Endothelial cell of umbilical vein (primary cell): ENCODE measurements around the gene OXNAD1. TPM values are rescaled to one million over a fixed set of nuclear protein-coding genes. Genes with fewer than 3 reads are reported as not detected.

Source experiments
- BruUV-seq: library from RNA; stranded (reverse); fragments of 400-500 nt; replicated peaks from 2 replicates; lab custom pipeline; 2021; lab: Mats Ljungman, UMichigan
- CTCF ChIA-PET: fragments of 300-600, 350-600 bp; sonication (Branson Sonifier 250); formaldehyde crosslinking; loops from one replicate; lab custom pipeline; 2021; ENCODE audit warnings: antibody characterized with exemption, inconsistent platforms; lab: Charles Lee
- POLR2A ChIA-PET: fragments of 300-600, 350-600 bp; sonication (Branson Sonifier 250); formaldehyde crosslinking; loops from one replicate; lab custom pipeline; 2021; ENCODE audit warnings: antibody characterized with exemption, inconsistent platforms; lab: Charles Lee
- DNase-seq: peaks from one replicate; pipeline ENCODE4 v3.0.0-alpha.2; 2011; ENCODE audit warnings: low read depth, low spot score
- FAIRE-seq: peaks from 2 replicates; lab custom pipeline; 2011; peaks lifted over from hg19 to GRCh38; lab: Jason Lieb, UNC
- H2AFZ ChIP-seq: 2 replicates; pipeline ENCODE4 v1.6.0; 2012; ENCODE audit warnings: low read depth, low read length, control low read depth, inconsistent platforms
- H3K27ac ChIP-seq: 2 replicates; pipeline ENCODE4 v1.5.1; 2011; ENCODE audit warnings: low read depth, mild to moderate bottlenecking, control low read depth, low read length, moderate library complexity; ENCODE audit not compliant: insufficient read depth
- H3K27me3 ChIP-seq, 2 experiments: 2 replicates each; pipeline versions ENCODE4 v1.6.0 to v1.6.1; 2011; ENCODE audit warnings: low read length in 2 of 2, mixed read lengths in 1 of 2; ENCODE audit not compliant: control insufficient read depth in 2 of 2, insufficient read depth in 2 of 2
- H3K36me3 ChIP-seq, 2 experiments: 2 replicates in 1 of 2; 3 replicates in 1 of 2; pipeline ENCODE4 v1.5.1; 2011; ENCODE audit warnings: low read length in 2 of 2, mild to moderate bottlenecking in 1 of 2, moderate library complexity in 1 of 2; ENCODE audit not compliant: control insufficient read depth in 2 of 2, insufficient read depth in 2 of 2; ENCODE audit errors: extremely low read depth in 1 of 2
- H3K4me1 ChIP-seq: 3 replicates; pipeline ENCODE4 v1.5.1; 2011; ENCODE audit warnings: mild to moderate bottlenecking, low read length; ENCODE audit not compliant: control insufficient read depth, insufficient read depth; ENCODE audit errors: extremely low read depth
- H3K4me2 ChIP-seq: 2 replicates; pipeline ENCODE4 v1.6.1; 2011; ENCODE audit warnings: low read length, control low read depth, mixed read lengths; ENCODE audit not compliant: insufficient read depth
- H3K4me3 ChIP-seq, 3 experiments: fragments of 200-600 bp in 1 of 3; sonication (generic), shearing (Covaris generic) in 1 of 3; replicated peaks in 1 of 3; 2 replicates each; pipeline ENCODE4 v1.5.1; 2011 to 2016; ENCODE audit warnings: control low read depth in 3 of 3, low read length in 3 of 3, mild to moderate bottlenecking in 2 of 3, inconsistent platforms in 1 of 3, low read depth in 1 of 3, moderate library complexity in 1 of 3; ENCODE audit not compliant: insufficient read depth in 1 of 3
- H3K79me2 ChIP-seq: 2 replicates; pipeline ENCODE4 v1.6.0; 2012; ENCODE audit warnings: low read length, inconsistent platforms; ENCODE audit not compliant: control insufficient read depth, insufficient read depth
- H3K9ac ChIP-seq: replicated peaks from 2 replicates; pipeline ENCODE3; 2011; ENCODE audit warnings: low read length, control low read depth; ENCODE audit not compliant: insufficient read depth; ENCODE audit errors: extremely low read depth
- H3K9me1 ChIP-seq: replicated peaks from 3 replicates; pipeline ENCODE4 v1.6.0; 2011; ENCODE audit warnings: mild to moderate bottlenecking, low read length; ENCODE audit not compliant: control insufficient read depth, insufficient read depth; ENCODE audit errors: extremely low read depth
- H3K9me3 ChIP-seq: replicated peaks from 2 replicates; pipeline ENCODE4 v1.5.1; 2012; ENCODE audit warnings: low read length, inconsistent platforms; ENCODE audit not compliant: control insufficient read depth, insufficient read depth
- H4K20me1 ChIP-seq: replicated peaks from 2 replicates; pipeline ENCODE3; 2011; ENCODE audit warnings: mild to moderate bottlenecking, low read length; ENCODE audit not compliant: control insufficient read depth, insufficient read depth; ENCODE audit errors: extremely low read depth
- CTCF ChIP-seq, 2 donors: IDR thresholded peaks; 1 replicate in 1 of 2; 2 replicates in 1 of 2; pipeline ENCODE4 v1.5.1; 2011; ENCODE audit warnings: low read length in 2 of 2, mild to moderate bottlenecking in 2 of 2, moderate library complexity in 2 of 2, control low read depth in 1 of 2, inconsistent platforms in 1 of 2, low read depth in 1 of 2; ENCODE audit not compliant: insufficient read depth in 1 of 2; ENCODE audit errors: extremely low read depth in 1 of 2
- EZH2 ChIP-seq: IDR thresholded peaks from 2 replicates; pipeline ENCODE4 v1.6.1; 2012; ENCODE audit warnings: borderline replicate concordance, low read depth, mild to moderate bottlenecking, moderate library complexity, low read length, inconsistent platforms; ENCODE audit not compliant: severe bottlenecking
- FOS ChIP-seq: IDR thresholded peaks from 2 replicates; pipeline ENCODE4 v1.6.1; 2011; ENCODE audit warnings: mild to moderate bottlenecking, low read length, moderate library complexity, borderline replicate concordance; ENCODE audit not compliant: insufficient read depth
- GATA2 ChIP-seq: IDR thresholded peaks from 2 replicates; pipeline ENCODE4 v1.7.0; 2011; ENCODE audit warnings: low read depth, mild to moderate bottlenecking, moderate library complexity, mixed read lengths, low read length; ENCODE audit not compliant: insufficient read length, insufficient read depth
- JUN ChIP-seq: IDR thresholded peaks from 2 replicates; pipeline ENCODE4 v1.6.1; 2011; ENCODE audit warnings: borderline replicate concordance, low read depth; ENCODE audit not compliant: insufficient read length, insufficient read depth
- MYC ChIP-seq: IDR thresholded peaks from one replicate; pipeline ENCODE4 v1.6.1; 2011; ENCODE audit warnings: mild to moderate bottlenecking, low read depth, low read length
- POLR2A ChIP-seq: IDR thresholded peaks from 2 replicates; pipeline ENCODE4 v1.6.1; 2012; ENCODE audit warnings: low read depth, mild to moderate bottlenecking, control low read depth, low read length
- POLR2AphosphoS5 ChIP-seq: IDR thresholded peaks from 2 replicates; pipeline ENCODE4 v1.6.1; 2012; ENCODE audit warnings: low read depth, mild to moderate bottlenecking, control low read depth, low read length, moderate library complexity; ENCODE audit not compliant: insufficient read depth
- dilution Hi-C: fragments of 300-500 bp; cut with MboI; formaldehyde crosslinking; loops from one replicate; pipeline ENCODE4 v1.15.0; 2019; ENCODE audit warnings: low sequenced_read_pairs; ENCODE audit not compliant: extremely low pct_ligation_motif_present
- intact Hi-C: fragments of 100-400 bp; cut with micrococcal nuclease; formaldehyde crosslinking; loops from one replicate; pipeline ENCODE4 v1.10.0; 2022
- polyA plus RNA-seq, 4 experiments: library from polyadenylated mRNA; depleted of rRNA in 3 of 4; stranded (reverse) in 3 of 4; unstranded in 1 of 4; fragments of >200 nt; gene quantifications; 2 replicates each; pipeline versions ENCODE4 v1.2.1 to v1.2.3, GENCODE V29; 2011 to 2012; ENCODE audit warnings: missing spikeins in 1 of 4
- total RNA-seq: library from RNA; stranded (reverse); gene quantifications from 2 replicates; pipeline ENCODE4 v1.2.3, GENCODE V29; 2021
- TF ChIP-seq, protein P1 (sequence below): IDR thresholded peaks from 2 replicates; pipeline ENCODE4 v1.6.1; 2011; ENCODE audit not compliant: insufficient read depth, insufficient read length

Gene OXNAD1
- total and polyA plus RNA-seq, 2 donors (not counting 3 experiments of a cell fraction or from before 2014, with no cell fraction given), result 5.5 to 9.7 TPM

DNA sequence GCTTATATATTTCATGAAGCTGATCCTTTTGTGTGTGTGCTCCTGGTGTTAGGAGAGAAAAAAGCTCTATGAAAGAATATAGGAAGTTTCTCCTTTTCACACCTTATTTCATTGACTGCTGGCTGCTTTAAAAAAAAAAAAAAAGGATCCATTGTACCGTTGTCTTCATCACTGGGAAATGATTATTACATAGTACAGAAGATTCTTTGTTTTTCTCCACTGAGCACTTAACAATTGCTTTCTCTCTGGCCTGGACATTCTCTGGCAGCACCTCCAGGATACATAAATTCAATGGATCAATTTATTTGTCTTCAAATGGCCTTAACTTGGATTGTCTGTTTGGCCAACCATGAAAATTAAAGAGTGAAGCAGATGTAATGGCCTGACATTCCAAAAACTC lies 37.4 kb upstream of the OXNAD1 start:
- ChIA-PET CTCF (interaction anchor here (1.2 kb wide), 1 partner anchor 49 kb away, joined by 5 read pairs; no protein-coding TSS in a partner anchor), POLR2A (no interaction called here)
- DNase-seq (no peak), FAIRE-seq (no peak)
- no peak overlapping the region for H3K27ac ChIP-seq
- BruUV-seq, result no TSS peak
- H3K4me2 ChIP-seq, result no peak overlapping the region
- dilution Hi-C loops (no loop called here), intact Hi-C loops (no loop called here)
- H3K9ac ChIP-seq, result no peak overlapping the region
- no peak overlapping the region for H3K4me3 ChIP-seq
- no peak overlapping the region for H2AFZ ChIP-seq
- no peaks in the 10 kb centered on the region for H3K9me3 ChIP-seq
- no peaks in the 10 kb centered on the region for H4K20me1 ChIP-seq
- H3K36me3 ChIP-seq, result no peaks in the 10 kb centered on the region
- H3K27me3 ChIP-seq, result peaks cover 0 to 2% of the 10 kb centered on the region in 2 experiments
- no peaks in the 10 kb centered on the region for H3K4me1 ChIP-seq
- no peak for TF ChIP-seq JUN
- TF ChIP-seq POLR2A, result no peak
- no peak for TF ChIP-seq POLR2AphosphoS5
- TF ChIP-seq MYC, result no peak
- no peak for TF ChIP-seq CTCF (IDR thresholded peaks at IDR 0.05; ENCODE audit: extremely low read depth in 1 of 2, insufficient read depth in 1 of 2, low read depth in 1 of 2, low read length in 2 of 2)
- no peak for TF ChIP-seq FOS
- no peak for TF ChIP-seq GATA2
- no peak for TF ChIP-seq EZH2
- TF ChIP-seq, protein P1, sequence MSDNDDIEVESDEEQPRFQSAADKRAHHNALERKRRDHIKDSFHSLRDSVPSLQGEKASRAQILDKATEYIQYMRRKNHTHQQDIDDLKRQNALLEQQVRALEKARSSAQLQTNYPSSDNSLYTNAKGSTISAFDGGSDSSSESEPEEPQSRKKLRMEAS, result no peak
- no peaks in the 10 kb centered on the region for H3K9me1 ChIP-seq
- H3K79me2 ChIP-seq, result no peaks in the 10 kb centered on the region
